ENCODE measurements around the gene PKP4. TPM values are rescaled to one million over a fixed set of nuclear protein-coding genes. Genes with fewer than 3 reads are reported as not detected.

Gene PKP4
- total and polyA plus RNA-seq, 9 of the 15 experiments (the other 6 are each of a cell fraction or from before 2014, with no cell fraction given): 24.6 to 99.1 (median 74.0) TPM

GRCh38 chr2:158661231-158661630, 204.5 kb downstream of the PKP4 start:
- Histone ChIP-seq H3K9me1 (ENCODE audit: control insufficient read depth, insufficient read depth, low read length) (no peaks in the 10 kb centered on the region), H3K36me3 (ENCODE audit: control insufficient read depth, insufficient read depth, low read length) (peaks cover 83% of the 10 kb centered on the region), H3K9me3 (replicated peaks; ENCODE audit: control insufficient read depth, insufficient read depth, low read depth, low read length) (no peaks in the 10 kb centered on the region), H3K27me3 (ENCODE audit: control insufficient read depth in 2 of 2, insufficient read depth in 2 of 2, low read length in 2 of 2) (no peaks in the 10 kb centered on the region), H4K20me1 (replicated peaks; ENCODE audit: control insufficient read depth, insufficient read depth, low read length) (no peaks in the 10 kb centered on the region; the same call in 1 of the 2 replicates), H3K4me1 (replicated peaks in 1 of 2; ENCODE audit: control insufficient read depth in 2 of 2, insufficient read depth in 2 of 2, low read length in 2 of 2) (no peaks in the 10 kb centered on the region), H3K9ac (ENCODE audit: insufficient read depth in 1 of 2, low read depth in 2 of 2, low read length in 2 of 2) (no peak overlapping the region), H3K4me2 (ENCODE audit: insufficient read depth, low read length) (no peak overlapping the region), H3K27ac (ENCODE audit: extremely low read depth, low read depth, low read length) (no peak overlapping the region), H3K79me2 (ENCODE audit: control insufficient read depth, insufficient read depth, low read length) (no peaks in the 10 kb centered on the region), H2AFZ (ENCODE audit: low read depth, low read length) (no peak overlapping the region), H3K4me3 (no peak overlapping the region)
- ChIA-PET POLR2A (interaction anchor here (0.7 kb wide), 1 partner anchor 760 kb away, joined by 3 read pairs; no protein-coding TSS in a partner anchor), CTCF (ENCODE audit: low intra/inter-chr PET ratio) (no interaction called here)
- TF ChIP-seq FOS (IDR thresholded peaks at IDR 0.05; ENCODE audit: extremely low read depth, insufficient read length): no peak
- TF ChIP-seq CSDE1 (IDR thresholded peaks at IDR 0.05): no peak
- TF ChIP-seq ZC3H11A (IDR thresholded peaks at IDR 0.05; ENCODE audit: low read depth, low read length): no peak
- no peak for TF ChIP-seq SOX6 (IDR thresholded peaks at IDR 0.05)
- no peak for TF ChIP-seq THRA (IDR thresholded peaks at IDR 0.05)
- TF ChIP-seq NFE2 (IDR thresholded peaks at IDR 0.05; ENCODE audit: low read depth): no peak
- WGBS (ENCODE audit: insufficient coverage, low coverage, missing lambda C conversion rate): 93% methylated on average over 14 of the region's 14 CpGs
- DNase-seq (ENCODE audit: extremely low read depth in 1 of 4, low spot score in 3 of 4) (no peak), ATAC-seq (no peak), FAIRE-seq (no peak)
- intact Hi-C loops (cut with micrococcal nuclease) (no loop called here), in situ Hi-C loops (cut with MboI) (no loop called here)
- BruUV-seq (replicated peaks): no TSS peak

- CTCF ChIA-PET (ENCODE audit: low intra/inter-chr PET ratio): no interaction called here
- BruUV-seq (replicated peaks): no TSS peak
- FAIRE-seq (no peak), DNase-seq (ENCODE audit: extremely low read depth in 1 of 4, low spot score in 3 of 4) (no peak), ATAC-seq (no peak)
- no peak for TF ChIP-seq HSF4 (CRISPR knock-in tag; IDR thresholded peaks at IDR 0.05; ENCODE audit: borderline replicate concordance)
- TF ChIP-seq PCBP1 (IDR thresholded peaks at IDR 0.05; ENCODE audit: low read depth, low read length, poor library complexity, severe bottlenecking): no peak
- TF ChIP-seq ZNF583 (CRISPR knock-in tag; IDR thresholded peaks at IDR 0.05): no peak
- no peak for TF ChIP-seq TGIF2 (CRISPR knock-in tag; IDR thresholded peaks at IDR 0.05)
- no peak for TF ChIP-seq POLR2G (IDR thresholded peaks at IDR 0.05; ENCODE audit: low read depth, low read length)
- TF ChIP-seq NUFIP1 (IDR thresholded peaks at IDR 0.05; ENCODE audit: partially characterized antibody): no peak
- no peak for TF ChIP-seq ZNF224 (CRISPR knock-in tag; IDR thresholded peaks at IDR 0.05)
- TF ChIP-seq ELF4 (CRISPR knock-in tag; IDR thresholded peaks at IDR 0.05): no peak
- no peak for TF ChIP-seq TEAD4 (IDR thresholded peaks at IDR 0.05; ENCODE audit: low read length)
- TF ChIP-seq TEAD4 (CRISPR knock-in tag; IDR thresholded peaks at IDR 0.05; ENCODE audit: borderline replicate concordance): no peak
- TF ChIP-seq ZNF253 (CRISPR knock-in tag; conservative IDR thresholded peaks at IDR 0.05): no peak
- H3K9me3 ChIP-seq (replicated peaks; ENCODE audit: control insufficient read depth, insufficient read depth, low read depth, low read length): no peaks in the 10 kb centered on the region
- no peaks in the 10 kb centered on the region; the same call in 1 of the 2 replicates for H4K20me1 ChIP-seq (replicated peaks; ENCODE audit: control insufficient read depth, insufficient read depth, low read length)
- no peak overlapping the region for H3K27ac ChIP-seq (ENCODE audit: extremely low read depth, low read depth, low read length)
- H3K4me3 ChIP-seq: no peak overlapping the region
- in situ Hi-C loops (cut with MboI) (no loop called here), intact Hi-C loops (cut with micrococcal nuclease) (no loop called here)
- no peak overlapping the region for H3K9ac ChIP-seq (ENCODE audit: insufficient read depth in 1 of 2, low read depth in 2 of 2, low read length in 2 of 2)
- H3K79me2 ChIP-seq (ENCODE audit: control insufficient read depth, insufficient read depth, low read length): no peaks in the 10 kb centered on the region
- no peaks in the 10 kb centered on the region for H3K27me3 ChIP-seq (ENCODE audit: control insufficient read depth in 2 of 2, insufficient read depth in 2 of 2, low read length in 2 of 2)
- H3K4me2 ChIP-seq (ENCODE audit: insufficient read depth, low read length): no peak overlapping the region
- peaks cover 92% of the 10 kb centered on the region for H3K36me3 ChIP-seq (ENCODE audit: control insufficient read depth, insufficient read depth, low read length)
- WGBS (ENCODE audit: insufficient coverage, low coverage, missing lambda C conversion rate): 93% methylated on average over 6 of the region's 6 CpGs
- POLR2A ChIA-PET: interaction anchor here (1.6 kb wide), 1 partner anchor 205 kb away, joined by 3 read pairs; no protein-coding TSS in a partner anchor
- H2AFZ ChIP-seq (ENCODE audit: low read depth, low read length): no peak overlapping the region
- H3K9me1 ChIP-seq (ENCODE audit: control insufficient read depth, insufficient read depth, low read length): no peaks in the 10 kb centered on the region
- no peaks in the 10 kb centered on the region for H3K4me1 ChIP-seq (replicated peaks in 1 of 2; ENCODE audit: control insufficient read depth in 2 of 2, insufficient read depth in 2 of 2, low read length in 2 of 2)
These were observed 205.7 kb downstream of the PKP4 start for GRCh38 chr2:158662421-158662820.
